ENCODE measurements around the gene ITGA8.
"Not testable (repeated sequence)": the region's sequence is repeated elsewhere in the genome, so short reads cannot be mapped to it uniquely, and the experiment has no call there.

The ITGA8 gene

GRCh38 chr10:15486404-15486803 is 233.3 kb downstream of the ITGA8 start:
- DNase-seq: no peak

GRCh38 chr10:15485684-15486316 is 233.9 kb downstream of the ITGA8 start:
- DNase-seq: no peak

GRCh38 chr10:15485027-15485426 is 234.7 kb downstream of the ITGA8 start:
- DNase-seq: no peak

GRCh38 chr10:15484128-15484527 is 235.6 kb downstream of the ITGA8 start:
- DNase-seq: no peak

GRCh38 chr10:15483215-15484075 is 236.3 kb downstream of the ITGA8 start:
- peak; percentile 73 for DNase-seq

GRCh38 chr10:15482156-15482555 is 237.6 kb downstream of the ITGA8 start:
- DNase-seq: no peak

GRCh38 chr10:15478950-15479349 is 240.8 kb downstream of the ITGA8 start:
- DNase-seq: no peak

GRCh38 chr10:15478429-15478828 is 241.3 kb downstream of the ITGA8 start:
- DNase-seq: no peak

- DNase-seq: no peak
Observed at GRCh38 chr10:15476337-15476736, 243.4 kb downstream of the ITGA8 start.

GRCh38 chr10:15475439-15475838 is 244.3 kb downstream of the ITGA8 start:
- not testable (repeated sequence) for DNase-seq

- DNase-seq: no peak
Observed at GRCh38 chr10:15474671-15475070, 245.1 kb downstream of the ITGA8 start.

- no peak for DNase-seq
Observed at GRCh38 chr10:15473396-15473767, 246.3 kb downstream of the ITGA8 start.

- DNase-seq: peak; percentile 34
Observed at GRCh38 chr10:15472431-15473395, 247.0 kb downstream of the ITGA8 start.

- DNase-seq: peak; percentile 2
Observed at GRCh38 chr10:15472008-15472407, 247.7 kb downstream of the ITGA8 start.

GRCh38 chr10:15469111-15469510 is 250.6 kb downstream of the ITGA8 start:
- no peak for DNase-seq

- DNase-seq: peak; percentile 42
Observed at GRCh38 chr10:15464381-15464780, 255.3 kb downstream of the ITGA8 start.
